HCT116 (cell line): Measurements from ENCODE around the gene LYPD5. TPM values are rescaled to one million over a fixed set of nuclear protein-coding genes. Genes with fewer than 3 reads are reported as not detected.
A peak's percentile ranks its signal among the peaks of the same experiment; 100 is the strongest.

Experiments used
- ATAC-seq: fragments of 200-7000 bp; cut with Tn5 transposase; 2 replicates; pipeline ENCODE4 v1.9.1; 2020; ENCODE audit warnings: mild to moderate bottlenecking, moderate library complexity
- BruUV-seq: library from RNA; stranded (reverse); fragments of 400-500 nt; replicated peaks from 2 replicates; lab custom pipeline; 2021; lab: Mats Ljungman, UMichigan
- CTCF ChIA-PET: fragments of 300-600 bp; sonication (Branson Sonifier 250); formaldehyde crosslinking; loops from one replicate; lab custom pipeline; 2021; ENCODE audit warnings: antibody characterized with exemption; lab: Charles Lee
- POLR2A ChIA-PET: fragments of 300-600, 350-600 bp; sonication (Branson Sonifier 250); formaldehyde crosslinking; loops from one replicate; lab custom pipeline; 2021; ENCODE audit warnings: antibody characterized with exemption; lab: Charles Lee
- RAD21 ChIA-PET, 2 experiments: fragments of 300-600 bp; sonication (Branson Sonifier 250); formaldehyde crosslinking; loops; one replicate each; lab custom pipeline; 2023; ENCODE audit warnings: low total read pairs in 2 of 2; ENCODE audit not compliant: uncharacterized antibody in 2 of 2, unreplicated experiment in 2 of 2, low non-redundant PET in 1 of 2; lab: Charles Lee
- DNase-seq: peaks from one replicate; pipeline ENCODE4 v3.0.0-alpha.2; 2010; ENCODE audit warnings: low read depth, low spot score
- H2AFZ ChIP-seq: fragments of 200-600 bp; shearing (Covaris generic), sonication (generic); 2 replicates; pipeline ENCODE4 v1.6.1; 2017; ENCODE audit warnings: low read depth, mixed run types, mixed read lengths, antibody characterized with exemption, low read length; ENCODE audit not compliant: poor library complexity, severe bottlenecking
- H3K27ac ChIP-seq: 2 replicates; pipeline ENCODE4 v1.5.1; 2012; ENCODE audit warnings: low read depth, low read length
- H3K27me3 ChIP-seq: fragments of 200-600 bp; sonication (generic); 2 replicates; pipeline ENCODE4 v1.6.1; 2016; ENCODE audit warnings: mixed run types, low read length, mixed read lengths; ENCODE audit not compliant: insufficient read depth
- H3K36me3 ChIP-seq, 2 experiments: fragments of 200-500 bp in 1 of 2; fragments of 200-600 bp in 1 of 2; sonication (Bioruptor generic) in 1 of 2; sonication (generic) in 1 of 2; 2 replicates each; pipeline versions ENCODE4 v1.5.1 to v1.6.1; 2014 to 2016; ENCODE audit warnings: low read length in 2 of 2, inconsistent platforms in 1 of 2, mixed read lengths in 1 of 2, mixed run types in 1 of 2; ENCODE audit not compliant: insufficient read depth in 2 of 2, control insufficient read depth in 1 of 2
- H3K4me1 ChIP-seq, 2 experiments: fragments of 200-600 bp in 1 of 2; sonication (generic) in 1 of 2; 2 replicates each; pipeline versions ENCODE4 v1.5.1 to v1.6.1; 2012 to 2017; ENCODE audit warnings: low read length in 2 of 2, inconsistent platforms in 1 of 2, mild to moderate bottlenecking in 1 of 2, mixed read lengths in 1 of 2, mixed run types in 1 of 2, moderate library complexity in 1 of 2; ENCODE audit not compliant: insufficient read depth in 2 of 2, control insufficient read depth in 1 of 2
- H3K4me2 ChIP-seq: fragments of 200-600 bp; sonication (generic); 2 replicates; pipeline ENCODE4 v1.6.1; 2017; ENCODE audit warnings: mixed run types, low read length, mixed read lengths
- H3K4me3 ChIP-seq, 2 experiments: fragments of 200-600 bp in 1 of 2; sonication (generic) in 1 of 2; replicated peaks in 1 of 2; 2 replicates each; pipeline ENCODE4 v1.5.1; 2011 to 2016; ENCODE audit warnings: low read length in 2 of 2, control low read depth in 1 of 2, low read depth in 1 of 2, mild to moderate bottlenecking in 1 of 2, mixed read lengths in 1 of 2, mixed run types in 1 of 2
- H3K79me2 ChIP-seq: fragments of 200-600 bp; sonication (generic); 2 replicates; pipeline ENCODE4 v1.6.1; 2017; ENCODE audit warnings: mild to moderate bottlenecking, mixed run types, low read length, moderate library complexity, mixed read lengths; ENCODE audit not compliant: insufficient read depth
- H3K9ac ChIP-seq: fragments of 200-600 bp; sonication (generic); 2 replicates; pipeline ENCODE4 v1.6.1; 2016; ENCODE audit warnings: low read length, mixed read lengths
- H3K9me2 ChIP-seq: fragments of 200-600 bp; sonication (generic), shearing (Covaris generic); 2 replicates; pipeline ENCODE4 v1.6.1; 2017; ENCODE audit warnings: mixed run types, mild to moderate bottlenecking, moderate library complexity; ENCODE audit not compliant: insufficient read depth
- H3K9me3 ChIP-seq, 2 experiments: fragments of 200-500 bp in 1 of 2; fragments of 200-600 bp in 1 of 2; sonication (Bioruptor generic) in 1 of 2; sonication (generic) in 1 of 2; 2 replicates each; pipeline ENCODE4 v1.6.1; 2014 to 2017; ENCODE audit warnings: low read length in 2 of 2, mixed read lengths in 2 of 2, inconsistent platforms in 1 of 2, low read depth in 1 of 2, mild to moderate bottlenecking in 1 of 2, mixed run types in 1 of 2, moderate library complexity in 1 of 2; ENCODE audit not compliant: control insufficient read depth in 1 of 2, insufficient read depth in 1 of 2
- H4K20me1 ChIP-seq: fragments of 200-600 bp; sonication (generic), shearing (Covaris generic); 2 replicates; pipeline ENCODE4 v1.6.1; 2017; ENCODE audit warnings: mixed run types, mild to moderate bottlenecking, moderate library complexity; ENCODE audit not compliant: insufficient read depth
- CBX3 ChIP-seq: IDR thresholded peaks from 2 replicates; pipeline ENCODE4 v1.6.1; 2012; ENCODE audit warnings: low read depth
- CEBPB ChIP-seq: IDR thresholded peaks from 2 replicates; pipeline ENCODE4 v1.6.1; 2012; ENCODE audit warnings: low read depth
- EGR1 ChIP-seq: IDR thresholded peaks from 2 replicates; pipeline ENCODE4 v1.6.1; 2012; ENCODE audit warnings: low read depth
- ELF1 ChIP-seq: IDR thresholded peaks from 2 replicates; pipeline ENCODE4 v1.6.1; 2012; ENCODE audit warnings: low read depth, borderline replicate concordance
- EZH2 ChIP-seq: fragments of 200-600 bp; sonication (generic); IDR thresholded peaks from 2 replicates; pipeline ENCODE4 v1.6.1; 2017; ENCODE audit warnings: antibody characterized with exemption, mixed run types
- EZH2phosphoT487 ChIP-seq: fragments of 200-600 bp; IDR thresholded peaks from 2 replicates; pipeline ENCODE4 v1.6.1; 2018; ENCODE audit warnings: antibody characterized with exemption, borderline replicate concordance
- FOSL1 ChIP-seq: IDR thresholded peaks from 2 replicates; pipeline ENCODE4 v1.6.1; 2012; ENCODE audit warnings: low read depth
- JUND ChIP-seq: IDR thresholded peaks from 2 replicates; pipeline ENCODE4 v1.6.1; 2012
- POLR2A ChIP-seq: IDR thresholded peaks from 2 replicates; pipeline ENCODE4 v1.7.0; 2011; ENCODE audit warnings: borderline replicate concordance; ENCODE audit not compliant: insufficient read depth, insufficient read length; ENCODE audit errors: extremely low read depth
- POLR2AphosphoS5 ChIP-seq: IDR thresholded peaks from 2 replicates; pipeline ENCODE4 v1.6.1; 2011; ENCODE audit warnings: mild to moderate bottlenecking, low read depth, low read length, moderate library complexity
- RAD21 ChIP-seq: IDR thresholded peaks from 2 replicates; pipeline ENCODE4 v1.6.1; 2012; ENCODE audit warnings: low read depth, mild to moderate bottlenecking
- SIN3A ChIP-seq: IDR thresholded peaks from 2 replicates; pipeline ENCODE4 v1.6.1; 2012; ENCODE audit warnings: low read depth
- SP1 ChIP-seq: IDR thresholded peaks from 2 replicates; pipeline ENCODE4 v1.6.1; 2012; ENCODE audit warnings: low read depth
- SRF ChIP-seq: IDR thresholded peaks from 2 replicates; pipeline ENCODE4 v1.6.1; 2012; ENCODE audit warnings: low read depth
- YY1 ChIP-seq: IDR thresholded peaks from 2 replicates; pipeline ENCODE4 v1.6.1; 2011; ENCODE audit warnings: low read length, low read depth, moderate library complexity, mild to moderate bottlenecking; ENCODE audit not compliant: insufficient replicate concordance; ENCODE audit errors: extremely low read depth
- ZFX ChIP-seq: fragments of 450-650 bp; IDR thresholded peaks from 2 replicates; pipeline ENCODE4 v1.6.1; 2017
- intact Hi-C: fragments of 100-400 bp; cut with micrococcal nuclease; formaldehyde crosslinking; loops from 2 replicates; pipeline ENCODE4 v1.10.0; 2022
- total RNA-seq: library from RNA; stranded (reverse); gene quantifications from one replicate; pipeline ENCODE4 v1.2.1, GENCODE V29; 2021; ENCODE audit not compliant: unreplicated experiment
- TF ChIP-seq, protein P1 (sequence below): IDR thresholded peaks from 2 replicates; pipeline ENCODE4 v1.6.1; 2012
- TF ChIP-seq, protein P2 (sequence below): IDR thresholded peaks from 2 replicates; pipeline ENCODE4 v1.6.1; 2011; ENCODE audit warnings: mild to moderate bottlenecking, low read length, moderate library complexity; ENCODE audit not compliant: insufficient replicate concordance; ENCODE audit errors: extremely low read depth
- TF ChIP-seq, protein P3 (sequence below): IDR thresholded peaks from 2 replicates; pipeline ENCODE4 v1.6.1; 2012; ENCODE audit warnings: low read depth

The LYPD5 gene
- total RNA-seq, 1 experiment from 2014 or later: 7.6 TPM

DNA sequence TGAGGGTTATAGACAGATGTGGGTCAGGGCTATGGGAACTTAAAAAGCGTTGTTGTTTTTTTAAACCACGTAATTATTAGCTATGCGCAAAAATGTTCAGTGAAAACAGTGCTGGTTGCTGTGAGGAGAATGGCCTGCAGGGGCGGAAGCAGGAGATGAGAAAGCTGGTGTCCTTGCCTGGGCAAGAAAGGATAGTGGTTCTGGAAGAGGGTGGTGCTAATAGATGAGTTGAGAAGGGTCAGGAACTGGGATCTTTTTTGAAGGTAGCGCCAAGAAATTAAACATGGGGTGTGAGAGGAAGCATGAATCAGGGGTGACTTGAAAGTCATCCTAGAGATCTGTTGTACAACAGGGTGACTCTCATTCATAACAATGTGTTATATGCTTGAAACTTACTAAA lies 42.7 kb downstream of the LYPD5 start (continued):
- TF ChIP-seq SRF: no peak; the same call in none of the 2 replicates
- peak; percentile 77 for TF ChIP-seq FOSL1
- TF ChIP-seq EZH2phosphoT487: no peak
- TF ChIP-seq EZH2: no peak

DNA sequence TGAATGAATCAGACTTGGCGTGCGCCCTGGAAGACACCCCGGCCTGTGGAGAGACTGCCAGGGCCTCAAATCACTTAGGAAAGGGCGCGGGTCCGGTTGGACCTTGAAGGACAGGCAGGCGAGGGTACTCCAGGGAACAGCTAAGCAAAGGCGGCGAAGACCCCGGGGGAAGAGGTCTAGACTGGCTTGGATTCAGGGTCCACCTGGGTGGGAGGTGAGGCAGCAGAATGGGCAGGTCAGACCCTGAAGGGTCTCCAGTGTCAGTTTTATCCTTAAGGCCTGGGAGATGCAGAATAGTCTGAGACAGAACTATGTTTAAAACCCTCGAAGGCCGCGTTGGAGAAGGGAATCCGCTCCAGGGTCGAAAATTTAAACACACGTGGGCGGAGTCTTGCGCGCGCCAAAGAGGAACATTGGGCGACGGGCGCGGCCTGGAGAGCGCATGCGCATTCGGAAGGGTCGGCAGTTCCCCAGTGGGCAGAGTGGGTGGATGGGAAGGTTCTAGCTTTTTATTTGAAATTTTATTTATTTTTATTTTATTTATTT lies 46.9 kb downstream of the LYPD5 start:
- DNase-seq: no peak
- Histone ChIP-seq H3K9me3 (no peaks in the 10 kb centered on the region), H3K36me3 (peaks cover 5 to 10% of the 10 kb centered on the region in 2 experiments), H3K9me2 (no peaks in the 10 kb centered on the region), H3K27me3 (no peaks in the 10 kb centered on the region), H3K79me2 (peaks cover 51% of the 10 kb centered on the region), H3K27ac (peak overlapping the region; percentile 98), H3K4me1 (peaks cover 52 to 81% of the 10 kb centered on the region in 2 experiments), H3K4me3 (peak overlapping the region; percentile 79 to 86)
- TSS peak; percentile 90 for BruUV-seq
- intact Hi-C loops: loop anchor here (5.0 kb wide), 1 partner anchor 197 kb away; the partner anchor contains the start of gene ZNF221
- ChIA-PET CTCF (interaction anchor here (0.9 to 6.5 kb wide), 4 partner anchors 10 to 161 kb away, joined by 3 to 46 read pairs (median 11); no protein-coding TSS in a partner anchor), POLR2A (interaction anchor here (0.8 to 6.0 kb wide), 7 partner anchors 10 to 87 kb away, joined by 3 to 60 read pairs (median 3); partner anchors contain the start of gene KCNN4), RAD21 (interaction anchor here in 1 of 2 experiments (0.8 to 0.9 kb wide), 2 partner anchors 10 to 25 kb away, joined by 3 read pairs; partner anchors contain the start of gene KCNN4)
- TF ChIP-seq SP1: 0 out of 2 replicates have a peak, but pooled peaks have one; percentile 9
- TF ChIP-seq, protein P1, sequence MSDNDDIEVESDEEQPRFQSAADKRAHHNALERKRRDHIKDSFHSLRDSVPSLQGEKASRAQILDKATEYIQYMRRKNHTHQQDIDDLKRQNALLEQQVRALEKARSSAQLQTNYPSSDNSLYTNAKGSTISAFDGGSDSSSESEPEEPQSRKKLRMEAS: peak; percentile 67
- no peak for TF ChIP-seq JUND
- no peak for TF ChIP-seq CEBPB
- TF ChIP-seq, protein P2, sequence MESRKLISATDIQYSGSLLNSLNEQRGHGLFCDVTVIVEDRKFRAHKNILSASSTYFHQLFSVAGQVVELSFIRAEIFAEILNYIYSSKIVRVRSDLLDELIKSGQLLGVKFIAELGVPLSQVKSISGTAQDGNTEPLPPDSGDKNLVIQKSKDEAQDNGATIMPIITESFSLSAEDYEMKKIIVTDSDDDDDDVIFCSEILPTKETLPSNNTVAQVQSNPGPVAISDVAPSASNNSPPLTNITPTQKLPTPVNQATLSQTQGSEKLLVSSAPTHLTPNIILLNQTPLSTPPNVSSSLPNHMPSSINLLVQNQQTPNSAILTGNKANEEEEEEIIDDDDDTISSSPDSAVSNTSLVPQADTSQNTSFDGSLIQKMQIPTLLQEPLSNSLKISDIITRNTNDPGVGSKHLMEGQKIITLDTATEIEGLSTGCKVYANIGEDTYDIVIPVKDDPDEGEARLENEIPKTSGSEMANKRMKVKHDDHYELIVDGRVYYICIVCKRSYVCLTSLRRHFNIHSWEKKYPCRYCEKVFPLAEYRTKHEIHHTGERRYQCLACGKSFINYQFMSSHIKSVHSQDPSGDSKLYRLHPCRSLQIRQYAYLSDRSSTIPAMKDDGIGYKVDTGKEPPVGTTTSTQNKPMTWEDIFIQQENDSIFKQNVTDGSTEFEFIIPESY: no peak
- TF ChIP-seq ZFX: peak; percentile 67
- TF ChIP-seq POLR2AphosphoS5: peak; percentile 84
- no peak for TF ChIP-seq FOSL1
- TF ChIP-seq RAD21: no peak
- TF ChIP-seq YY1: no peak
- TF ChIP-seq EGR1: peak; percentile 78
- TF ChIP-seq, protein P3, sequence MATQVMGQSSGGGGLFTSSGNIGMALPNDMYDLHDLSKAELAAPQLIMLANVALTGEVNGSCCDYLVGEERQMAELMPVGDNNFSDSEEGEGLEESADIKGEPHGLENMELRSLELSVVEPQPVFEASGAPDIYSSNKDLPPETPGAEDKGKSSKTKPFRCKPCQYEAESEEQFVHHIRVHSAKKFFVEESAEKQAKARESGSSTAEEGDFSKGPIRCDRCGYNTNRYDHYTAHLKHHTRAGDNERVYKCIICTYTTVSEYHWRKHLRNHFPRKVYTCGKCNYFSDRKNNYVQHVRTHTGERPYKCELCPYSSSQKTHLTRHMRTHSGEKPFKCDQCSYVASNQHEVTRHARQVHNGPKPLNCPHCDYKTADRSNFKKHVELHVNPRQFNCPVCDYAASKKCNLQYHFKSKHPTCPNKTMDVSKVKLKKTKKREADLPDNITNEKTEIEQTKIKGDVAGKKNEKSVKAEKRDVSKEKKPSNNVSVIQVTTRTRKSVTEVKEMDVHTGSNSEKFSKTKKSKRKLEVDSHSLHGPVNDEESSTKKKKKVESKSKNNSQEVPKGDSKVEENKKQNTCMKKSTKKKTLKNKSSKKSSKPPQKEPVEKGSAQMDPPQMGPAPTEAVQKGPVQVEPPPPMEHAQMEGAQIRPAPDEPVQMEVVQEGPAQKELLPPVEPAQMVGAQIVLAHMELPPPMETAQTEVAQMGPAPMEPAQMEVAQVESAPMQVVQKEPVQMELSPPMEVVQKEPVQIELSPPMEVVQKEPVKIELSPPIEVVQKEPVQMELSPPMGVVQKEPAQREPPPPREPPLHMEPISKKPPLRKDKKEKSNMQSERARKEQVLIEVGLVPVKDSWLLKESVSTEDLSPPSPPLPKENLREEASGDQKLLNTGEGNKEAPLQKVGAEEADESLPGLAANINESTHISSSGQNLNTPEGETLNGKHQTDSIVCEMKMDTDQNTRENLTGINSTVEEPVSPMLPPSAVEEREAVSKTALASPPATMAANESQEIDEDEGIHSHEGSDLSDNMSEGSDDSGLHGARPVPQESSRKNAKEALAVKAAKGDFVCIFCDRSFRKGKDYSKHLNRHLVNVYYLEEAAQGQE: no peak
- TF ChIP-seq POLR2A: peak; percentile 93
- TF ChIP-seq CBX3: peak; percentile 5; the same call in 1 of the 2 replicates
- TF ChIP-seq SIN3A: peak; percentile 74; the same call in 1 of the 2 replicates
- no peak for TF ChIP-seq ELF1
- no peak for TF ChIP-seq EZH2
- TF ChIP-seq, all 23 proteins: peak for 8
- peak overlapping the region; percentile 100 for H3K9ac ChIP-seq
- ATAC-seq: peak; percentile 23
- no peak overlapping the region for H2AFZ ChIP-seq
- H3K4me2 ChIP-seq: peak overlapping the region; percentile 81
- no peaks in the 10 kb centered on the region for H4K20me1 ChIP-seq
